ENCODE results near the gene USHBP1.

GRCh38 chr19:17266975-17267788 is 2.6 kb upstream of the USHBP1 start, which contains the start of gene BABAM1:
- TF ChIP-seq, protein P1, sequence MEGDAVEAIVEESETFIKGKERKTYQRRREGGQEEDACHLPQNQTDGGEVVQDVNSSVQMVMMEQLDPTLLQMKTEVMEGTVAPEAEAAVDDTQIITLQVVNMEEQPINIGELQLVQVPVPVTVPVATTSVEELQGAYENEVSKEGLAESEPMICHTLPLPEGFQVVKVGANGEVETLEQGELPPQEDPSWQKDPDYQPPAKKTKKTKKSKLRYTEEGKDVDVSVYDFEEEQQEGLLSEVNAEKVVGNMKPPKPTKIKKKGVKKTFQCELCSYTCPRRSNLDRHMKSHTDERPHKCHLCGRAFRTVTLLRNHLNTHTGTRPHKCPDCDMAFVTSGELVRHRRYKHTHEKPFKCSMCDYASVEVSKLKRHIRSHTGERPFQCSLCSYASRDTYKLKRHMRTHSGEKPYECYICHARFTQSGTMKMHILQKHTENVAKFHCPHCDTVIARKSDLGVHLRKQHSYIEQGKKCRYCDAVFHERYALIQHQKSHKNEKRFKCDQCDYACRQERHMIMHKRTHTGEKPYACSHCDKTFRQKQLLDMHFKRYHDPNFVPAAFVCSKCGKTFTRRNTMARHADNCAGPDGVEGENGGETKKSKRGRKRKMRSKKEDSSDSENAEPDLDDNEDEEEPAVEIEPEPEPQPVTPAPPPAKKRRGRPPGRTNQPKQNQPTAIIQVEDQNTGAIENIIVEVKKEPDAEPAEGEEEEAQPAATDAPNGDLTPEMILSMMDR (IDR thresholded peaks at IDR 0.05; ENCODE audit: low read length): no peak
- TF ChIP-seq EZH2 (optimal IDR thresholded peaks at IDR 0.05; ENCODE audit: low read depth, low read length) (no peak), EZH2phosphoT487 (IDR thresholded peaks at IDR 0.05; ENCODE audit: low read length) (no peak)
